PC-3 (cell line): Measurements from ENCODE around the gene SOX4.

Source experiments
- EZH2 ChIP-seq: fragments of 300-600 bp; sonication (generic); IDR thresholded peaks from one replicate; pipeline ENCODE4 v1.6.1; 2017; ENCODE audit warnings: antibody characterized with exemption, mild to moderate bottlenecking, low read length; ENCODE audit not compliant: unreplicated experiment
- TF ChIP-seq, protein P1 (sequence below): fragments of 300-600 bp; sonication (generic); conservative IDR thresholded peaks from 2 replicates; pipeline ENCODE4 v1.5.1; 2017; ENCODE audit warnings: antibody characterized with exemption, low read depth, mild to moderate bottlenecking, low read length

DNA sequence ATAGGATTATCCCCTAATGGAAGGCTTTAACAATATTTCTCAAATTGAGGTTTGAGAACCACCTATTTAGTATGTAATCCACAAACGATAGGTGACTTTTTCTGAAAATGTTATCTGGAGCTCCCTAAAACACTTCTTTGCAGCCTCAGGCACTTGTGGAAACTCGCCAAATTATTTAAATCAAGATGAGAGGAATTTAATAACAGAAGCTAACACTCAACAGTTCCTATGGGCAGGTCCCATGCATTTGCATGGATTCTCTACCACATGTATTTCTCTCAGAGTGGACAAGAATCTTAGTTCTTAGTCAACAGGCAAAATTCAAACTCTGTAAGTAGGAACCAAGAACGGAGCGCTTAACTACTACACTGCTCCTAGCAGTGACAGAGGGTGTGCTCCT, 20.7 kb downstream of the SOX4 start:
- TF ChIP-seq, protein P1, sequence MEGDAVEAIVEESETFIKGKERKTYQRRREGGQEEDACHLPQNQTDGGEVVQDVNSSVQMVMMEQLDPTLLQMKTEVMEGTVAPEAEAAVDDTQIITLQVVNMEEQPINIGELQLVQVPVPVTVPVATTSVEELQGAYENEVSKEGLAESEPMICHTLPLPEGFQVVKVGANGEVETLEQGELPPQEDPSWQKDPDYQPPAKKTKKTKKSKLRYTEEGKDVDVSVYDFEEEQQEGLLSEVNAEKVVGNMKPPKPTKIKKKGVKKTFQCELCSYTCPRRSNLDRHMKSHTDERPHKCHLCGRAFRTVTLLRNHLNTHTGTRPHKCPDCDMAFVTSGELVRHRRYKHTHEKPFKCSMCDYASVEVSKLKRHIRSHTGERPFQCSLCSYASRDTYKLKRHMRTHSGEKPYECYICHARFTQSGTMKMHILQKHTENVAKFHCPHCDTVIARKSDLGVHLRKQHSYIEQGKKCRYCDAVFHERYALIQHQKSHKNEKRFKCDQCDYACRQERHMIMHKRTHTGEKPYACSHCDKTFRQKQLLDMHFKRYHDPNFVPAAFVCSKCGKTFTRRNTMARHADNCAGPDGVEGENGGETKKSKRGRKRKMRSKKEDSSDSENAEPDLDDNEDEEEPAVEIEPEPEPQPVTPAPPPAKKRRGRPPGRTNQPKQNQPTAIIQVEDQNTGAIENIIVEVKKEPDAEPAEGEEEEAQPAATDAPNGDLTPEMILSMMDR = no peak
- TF ChIP-seq EZH2 = no peak
